Glutamatergic neuron (in vitro differentiated cells): Measurements from ENCODE around the gene STARD9. TPM values are rescaled to one million over a fixed set of nuclear protein-coding genes. Genes with fewer than 3 reads are reported as not detected.

ENCODE experiments used
- DNase-seq: peaks from one replicate; pipeline ENCODE4 v3.0.0; 2022
- H3K27ac Mint-ChIP-seq: one replicate; pipeline ENCODE4 v1.8.0; 2020; ENCODE audit warnings: mild to moderate bottlenecking, mixed read lengths, inconsistent platforms; ENCODE audit not compliant: unreplicated experiment
- H3K27me3 Mint-ChIP-seq: one replicate; pipeline ENCODE4 v1.8.0; 2020; ENCODE audit warnings: mild to moderate bottlenecking, moderate library complexity, mixed read lengths, inconsistent platforms; ENCODE audit not compliant: unreplicated experiment
- H3K36me3 Mint-ChIP-seq: one replicate; pipeline ENCODE4 v1.8.0; 2020; ENCODE audit warnings: mild to moderate bottlenecking, mixed read lengths, inconsistent platforms; ENCODE audit not compliant: unreplicated experiment
- H3K4me1 Mint-ChIP-seq: one replicate; pipeline ENCODE4 v1.8.0; 2020; ENCODE audit warnings: mild to moderate bottlenecking, low read depth, mixed read lengths, inconsistent platforms; ENCODE audit not compliant: unreplicated experiment
- H3K4me3 Mint-ChIP-seq: one replicate; pipeline ENCODE4 v1.8.0; 2020; ENCODE audit warnings: mild to moderate bottlenecking, mixed read lengths, inconsistent platforms; ENCODE audit not compliant: unreplicated experiment
- H3K9me3 Mint-ChIP-seq: one replicate; pipeline ENCODE4 v1.8.0; 2020; ENCODE audit warnings: mild to moderate bottlenecking, moderate library complexity, mixed read lengths, inconsistent platforms; ENCODE audit not compliant: unreplicated experiment
- CTCF ChIP-seq: fragments of 200-600 bp; sonication (generic); IDR thresholded peaks from one replicate; pipeline ENCODE4 v1.5.0; 2021; ENCODE audit not compliant: partially characterized antibody, unreplicated experiment
- total RNA-seq: library from RNA; stranded (reverse); fragmentation: NEBNext Ultra II Directional; extraction: Animal tissue kit (Norgen Biotek cat#: 25700); gene quantifications from one replicate; pipeline ENCODE4 v1.2.1, GENCODE V29; 2021; ENCODE audit not compliant: unreplicated experiment

STARD9 gene
- total RNA-seq, 1 donor from 2014 or later, result 45.1 TPM

GRCh38 chr15:42681119-42681518, 105.7 kb downstream of the STARD9 start:
- no peak overlapping the region for H3K27ac Mint-ChIP-seq

DNA sequence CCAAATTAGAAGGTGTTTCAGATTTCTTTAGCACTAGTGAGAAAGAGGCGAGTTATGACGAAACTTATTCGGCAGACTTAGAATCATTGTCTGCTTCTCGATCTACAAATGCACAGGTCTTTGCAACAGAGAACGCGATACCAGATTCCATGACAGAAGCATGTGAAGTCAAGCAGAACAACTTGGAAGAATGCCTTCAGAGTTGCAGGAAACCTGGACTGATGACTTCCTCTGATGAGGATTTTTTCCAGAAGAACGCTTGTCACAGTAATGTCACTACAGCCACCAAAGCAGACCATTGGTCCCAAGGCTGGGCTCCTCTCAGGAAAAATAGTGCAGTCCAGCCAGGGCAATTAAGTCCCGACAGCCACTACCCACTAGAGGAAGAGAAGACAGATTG, 110.9 kb downstream of the STARD9 start:
- Mint-ChIP-seq H3K27me3 (peaks cover 3% of the 10 kb centered on the region), H3K4me3 (no peak overlapping the region), H3K27ac (no peak overlapping the region), H3K4me1 (no peaks in the 10 kb centered on the region), H3K9me3 (no peaks in the 10 kb centered on the region), H3K36me3 (peaks cover 13% of the 10 kb centered on the region)
- DNase-seq, result no peak
- no peak for TF ChIP-seq CTCF

More at GRCh38 chr15:42681119-42681518, 105.7 kb downstream of the STARD9 start:
- Mint-ChIP-seq H3K4me3 (no peak overlapping the region), H3K9me3 (peaks cover 2% of the 10 kb centered on the region), H3K4me1 (peaks cover 3% of the 10 kb centered on the region), H3K27me3 (peaks cover 1% of the 10 kb centered on the region), H3K36me3 (peaks cover 5% of the 10 kb centered on the region)
- no peak for TF ChIP-seq CTCF
- DNase-seq, result no peak

DNA sequence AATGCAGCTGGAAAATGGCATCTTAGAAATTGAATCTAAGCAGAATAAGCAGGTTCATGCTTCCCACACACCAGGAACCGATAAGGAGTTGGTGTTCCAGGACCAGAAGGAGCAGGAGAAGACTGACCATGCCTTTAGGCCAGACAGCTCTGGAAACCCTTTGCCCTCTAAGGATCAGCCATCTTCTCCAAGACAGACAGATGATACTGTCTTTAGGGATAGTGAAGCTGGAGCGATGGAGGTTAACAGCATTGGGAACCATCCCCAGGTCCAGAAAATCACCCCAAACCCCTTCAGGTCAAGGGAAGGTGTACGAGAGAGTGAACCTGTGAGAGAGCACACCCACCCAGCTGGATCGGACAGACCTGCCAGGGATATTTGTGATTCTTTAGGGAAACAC, 112.3 kb downstream of the STARD9 start:
- no peak overlapping the region for H3K27ac Mint-ChIP-seq
- no peaks in the 10 kb centered on the region for H3K9me3 Mint-ChIP-seq
- TF ChIP-seq CTCF, result no peak
- peaks cover 1% of the 10 kb centered on the region for H3K27me3 Mint-ChIP-seq
- peaks cover 19% of the 10 kb centered on the region for H3K36me3 Mint-ChIP-seq
- DNase-seq, result no peak
- no peaks in the 10 kb centered on the region for H3K4me1 Mint-ChIP-seq
- H3K4me3 Mint-ChIP-seq, result no peak overlapping the region

- Mint-ChIP-seq H3K4me1 (no peaks in the 10 kb centered on the region), H3K9me3 (peaks cover 1% of the 10 kb centered on the region), H3K4me3 (no peak overlapping the region), H3K27me3 (peaks cover 1% of the 10 kb centered on the region), H3K27ac (no peak overlapping the region), H3K36me3 (peaks cover 19% of the 10 kb centered on the region)
- TF ChIP-seq CTCF, result no peak
- DNase-seq, result no peak
Observed at GRCh38 chr15:42688301-42688700, 112.9 kb downstream of the STARD9 start.

GRCh38 chr15:42691308-42691707, 115.9 kb downstream of the STARD9 start:
- Mint-ChIP-seq H3K4me3 (no peak overlapping the region), H3K36me3 (peaks cover 14% of the 10 kb centered on the region), H3K27ac (no peak overlapping the region), H3K9me3 (peaks cover 2% of the 10 kb centered on the region), H3K4me1 (no peaks in the 10 kb centered on the region), H3K27me3 (peaks cover 3% of the 10 kb centered on the region)
- TF ChIP-seq CTCF, result no peak
- DNase-seq, result no peak
